CD4-positive, alpha-beta memory T cell (primary cell): Measurements from ENCODE around the gene RSAD1. TPM values are rescaled to one million over a fixed set of nuclear protein-coding genes. Genes with fewer than 3 reads are reported as not detected.
A peak's percentile ranks its signal among the peaks of the same experiment; 100 is the strongest.

ENCODE experiments used
- CTCF ChIA-PET: fragments of 350-600 bp; sonication (Branson Sonifier 250); formaldehyde crosslinking; loops from one replicate; lab custom pipeline; 2021; ENCODE audit warnings: inconsistent platforms; ENCODE audit not compliant: partially characterized antibody; lab: Charles Lee
- POLR2A ChIA-PET: fragments of 350-600 bp; sonication (Branson Sonifier 250); formaldehyde crosslinking; loops from one replicate; lab custom pipeline; 2021; ENCODE audit not compliant: partially characterized antibody; lab: Charles Lee
- DNase-seq, 5 donors: peaks; one replicate each; pipeline versions ENCODE4 v3.0.0 to v3.0.0-alpha.2; 2020 to 2022; ENCODE audit warnings: mixed read lengths in 1 of 5
- H3K27ac ChIP-seq: one replicate; pipeline ENCODE4 v1.7.0; 2013; ENCODE audit warnings: low read depth, low read length
- H3K27me3 ChIP-seq: 2 replicates; pipeline ENCODE4 v1.7.0; 2013; ENCODE audit warnings: mild to moderate bottlenecking, low read length, moderate library complexity; ENCODE audit not compliant: insufficient read depth
- H3K36me3 ChIP-seq: 2 replicates; pipeline ENCODE4 v1.7.0; 2013; ENCODE audit warnings: mild to moderate bottlenecking, low read length, moderate library complexity; ENCODE audit not compliant: insufficient read depth
- H3K4me1 ChIP-seq: 2 replicates; pipeline ENCODE4 v1.7.0; 2013; ENCODE audit warnings: mild to moderate bottlenecking, low read length, moderate library complexity; ENCODE audit not compliant: insufficient read depth
- H3K4me3 ChIP-seq, 2 donors: one replicate each; pipeline ENCODE4 v1.7.0; 2013; ENCODE audit warnings: low read length in 2 of 2, mild to moderate bottlenecking in 1 of 2
- H3K9me3 ChIP-seq, 2 donors: one replicate each; pipeline ENCODE4 v1.7.0; 2013; ENCODE audit warnings: low read length in 2 of 2, control low read depth in 1 of 2; ENCODE audit not compliant: control insufficient read depth in 1 of 2
- H3K27ac Mint-ChIP-seq, 7 donors: one replicate each; pipeline ENCODE4 v1.8.0; 2020 to 2021; ENCODE audit warnings: mixed read lengths in 7 of 7, mild to moderate bottlenecking in 6 of 7, inconsistent platforms in 3 of 7, moderate library complexity in 3 of 7
- H3K27me3 Mint-ChIP-seq, 2 donors: one replicate each; pipeline ENCODE4 v1.8.0; 2020 to 2021; ENCODE audit warnings: mixed read lengths in 2 of 2
- H3K36me3 Mint-ChIP-seq, 2 donors: one replicate each; pipeline ENCODE4 v1.8.0; 2020 to 2021; ENCODE audit warnings: mixed read lengths in 2 of 2, inconsistent platforms in 1 of 2, mild to moderate bottlenecking in 1 of 2
- H3K4me1 Mint-ChIP-seq, 4 donors: one replicate each; pipeline ENCODE4 v1.8.0; 2020 to 2021; ENCODE audit warnings: mixed read lengths in 4 of 4, mild to moderate bottlenecking in 1 of 4
- H3K4me3 Mint-ChIP-seq, 8 donors: one replicate each; pipeline ENCODE4 v1.8.0; 2020 to 2021; ENCODE audit warnings: mixed read lengths in 8 of 8, mild to moderate bottlenecking in 7 of 8, moderate library complexity in 6 of 8, inconsistent platforms in 3 of 8
- H3K9me3 Mint-ChIP-seq, 8 donors: one replicate each; pipeline ENCODE4 v1.8.0; 2020 to 2021; ENCODE audit warnings: mixed read lengths in 8 of 8, mild to moderate bottlenecking in 5 of 8, inconsistent platforms in 3 of 8, moderate library complexity in 1 of 8
- intact Hi-C: fragments of 100-400 bp; cut with micrococcal nuclease; formaldehyde crosslinking; loops from one replicate; pipeline ENCODE4 v1.15.1; 2023
- polyA plus RNA-seq, 2 donors: library from polyadenylated mRNA; unstranded; fragments of 300-500 nt; fragmentation: Illumina TruSeq; gene quantifications; one replicate each; pipeline ENCODE4 v1.2.3, GENCODE V29; 2021
- total RNA-seq, 2 experiments: library from RNA; stranded (reverse); gene quantifications; one replicate each; pipeline ENCODE4 v1.2.3, GENCODE V29; 2021

The RSAD1 gene
- total and polyA plus RNA-seq, 4 experiments from 2014 or later: 58.3 to 86.0 (median 77.0) TPM

DNA sequence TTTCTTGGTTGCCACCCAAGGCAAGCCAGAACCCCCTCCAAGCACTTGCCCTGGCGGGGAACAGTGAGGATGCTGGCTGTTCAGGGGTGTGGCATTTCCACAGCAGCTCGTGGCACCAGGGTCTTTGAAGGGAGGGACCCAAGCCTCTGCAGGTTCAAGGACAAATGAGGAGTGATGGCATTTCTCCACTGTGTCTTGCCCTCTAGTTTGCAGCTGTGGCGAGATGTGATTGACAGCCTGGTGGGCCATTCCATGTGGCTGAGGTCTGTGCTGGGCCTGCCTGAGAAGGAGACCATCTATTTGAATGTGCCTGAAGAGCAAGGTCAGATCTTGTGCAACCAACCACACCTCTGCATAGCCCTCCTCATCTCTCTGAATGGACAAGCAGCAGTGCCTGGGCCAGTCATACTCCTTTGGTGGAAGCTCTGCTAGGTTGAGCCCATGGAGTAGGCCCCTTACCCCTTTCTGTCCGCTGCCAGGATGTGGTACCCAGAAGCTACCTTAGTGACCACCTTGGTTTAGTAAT, 49.4 kb downstream of the RSAD1 start:
- H3K9me3 Mint-ChIP-seq: no peaks in the 10 kb centered on the region
- CTCF ChIA-PET: no interaction called here

DNA sequence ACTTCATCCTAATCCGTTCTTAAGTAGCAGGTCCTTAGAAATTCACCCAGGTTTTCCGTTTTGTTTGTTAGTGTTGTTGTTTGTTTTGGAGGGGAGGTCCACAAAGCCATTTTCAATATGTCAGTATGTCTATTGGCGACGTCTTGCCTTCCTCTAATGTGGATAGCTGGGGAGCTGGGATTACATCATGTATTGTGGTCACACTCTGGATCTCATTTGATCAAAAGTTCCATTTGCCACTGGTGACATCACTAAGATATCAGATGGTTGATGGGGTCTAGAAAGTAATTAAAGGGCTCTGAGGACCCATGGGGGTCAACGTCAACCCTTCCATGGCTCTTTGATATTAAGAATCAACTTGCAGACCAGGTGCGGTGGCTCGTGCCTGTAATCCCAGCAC, 51.2 kb downstream of the RSAD1 start:
- POLR2A ChIA-PET: no interaction called here
- no peak for DNase-seq
- CTCF ChIA-PET: interaction anchor here (0.6 kb wide), 1 partner anchor 84 kb away, joined by 3 read pairs; no protein-coding TSS in a partner anchor

More for the DNA sequence above, 49.4 kb downstream of the RSAD1 start:
- H3K4me3 Mint-ChIP-seq: no peak overlapping the region
- H3K4me1 Mint-ChIP-seq: peaks cover 0 to 4% (median 1%) of the 10 kb centered on the region in 4 donors
- Histone ChIP-seq H3K27me3 (peaks cover 18% of the 10 kb centered on the region), H3K4me1 (peaks cover 8% of the 10 kb centered on the region), H3K4me3 (no peak overlapping the region), H3K36me3 (no peaks in the 10 kb centered on the region), H3K9me3 (no peaks in the 10 kb centered on the region), H3K27ac (no peak overlapping the region)
- intact Hi-C loops: no loop called here
- peaks cover 26 to 33% of the 10 kb centered on the region in 2 donors for H3K27me3 Mint-ChIP-seq
- POLR2A ChIA-PET: no interaction called here
- DNase-seq: no peak
- H3K27ac Mint-ChIP-seq: no peak overlapping the region
- H3K36me3 Mint-ChIP-seq: no peaks in the 10 kb centered on the region

DNA sequence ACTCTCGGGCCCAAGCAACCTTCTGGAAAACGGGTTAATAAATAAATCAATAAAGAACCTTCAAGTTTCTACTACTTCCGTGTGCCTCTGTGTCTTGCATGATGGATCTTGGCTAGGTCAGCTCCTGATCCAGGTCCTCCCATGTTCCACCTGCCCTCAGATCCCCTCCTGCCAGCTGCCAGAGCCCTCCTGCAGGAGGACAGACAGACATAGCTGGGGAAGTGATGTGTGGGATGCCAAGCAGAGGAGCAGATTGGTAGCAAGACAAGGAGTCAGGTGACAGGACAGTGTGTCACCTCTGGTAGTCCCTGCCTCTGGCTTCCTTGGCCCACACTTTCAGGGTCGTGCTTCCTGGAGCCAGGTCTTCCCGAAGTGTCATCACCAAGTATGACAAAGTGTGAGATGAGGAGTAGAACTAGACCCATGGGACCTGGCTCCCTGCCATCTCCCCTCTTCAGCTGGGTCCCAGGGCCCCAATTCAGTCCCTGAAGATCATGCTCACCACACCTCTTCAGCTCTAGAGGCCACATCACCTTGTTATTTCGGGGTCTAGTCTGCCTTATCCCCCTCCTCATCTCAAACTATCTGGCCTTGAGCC, 52.9 kb downstream of the RSAD1 start:
- Mint-ChIP-seq H3K4me1 (peaks cover 3 to 19% (median 8%) of the 10 kb centered on the region in 4 donors), H3K27me3 (peaks cover 34 to 48% of the 10 kb centered on the region in 2 donors), H3K4me3 (no peak overlapping the region), H3K27ac (no peak overlapping the region), H3K36me3 (no peaks in the 10 kb centered on the region), H3K9me3 (no peaks in the 10 kb centered on the region)
- peaks cover 20% of the 10 kb centered on the region for H3K4me1 ChIP-seq
- CTCF ChIA-PET: interaction anchor here (0.7 kb wide), 1 partner anchor 11 kb away, joined by 3 read pairs; no protein-coding TSS in a partner anchor
- DNase-seq: no peak
- H3K27me3 ChIP-seq: peaks cover 19% of the 10 kb centered on the region
- H3K4me3 ChIP-seq: no peak overlapping the region
- no peaks in the 10 kb centered on the region for H3K36me3 ChIP-seq
- intact Hi-C loops: no loop called here
- no peak overlapping the region for H3K27ac ChIP-seq
- no peaks in the 10 kb centered on the region for H3K9me3 ChIP-seq
- POLR2A ChIA-PET: no interaction called here

More for the DNA sequence above, 51.2 kb downstream of the RSAD1 start:
- peaks cover 20% of the 10 kb centered on the region for H3K4me1 ChIP-seq
- H3K4me1 Mint-ChIP-seq: peaks cover 3 to 14% (median 8%) of the 10 kb centered on the region in 4 donors
- intact Hi-C loops: no loop called here
- peaks cover 19% of the 10 kb centered on the region for H3K27me3 ChIP-seq
- no peak overlapping the region for H3K4me3 ChIP-seq
- H3K27me3 Mint-ChIP-seq: peaks cover 33 to 42% of the 10 kb centered on the region in 2 donors
- no peak overlapping the region for H3K27ac Mint-ChIP-seq
- no peak overlapping the region for H3K27ac ChIP-seq
- no peaks in the 10 kb centered on the region for H3K36me3 ChIP-seq
- no peaks in the 10 kb centered on the region for H3K9me3 Mint-ChIP-seq
- no peaks in the 10 kb centered on the region for H3K9me3 ChIP-seq
- no peak overlapping the region for H3K4me3 Mint-ChIP-seq
- H3K36me3 Mint-ChIP-seq: no peaks in the 10 kb centered on the region

DNA sequence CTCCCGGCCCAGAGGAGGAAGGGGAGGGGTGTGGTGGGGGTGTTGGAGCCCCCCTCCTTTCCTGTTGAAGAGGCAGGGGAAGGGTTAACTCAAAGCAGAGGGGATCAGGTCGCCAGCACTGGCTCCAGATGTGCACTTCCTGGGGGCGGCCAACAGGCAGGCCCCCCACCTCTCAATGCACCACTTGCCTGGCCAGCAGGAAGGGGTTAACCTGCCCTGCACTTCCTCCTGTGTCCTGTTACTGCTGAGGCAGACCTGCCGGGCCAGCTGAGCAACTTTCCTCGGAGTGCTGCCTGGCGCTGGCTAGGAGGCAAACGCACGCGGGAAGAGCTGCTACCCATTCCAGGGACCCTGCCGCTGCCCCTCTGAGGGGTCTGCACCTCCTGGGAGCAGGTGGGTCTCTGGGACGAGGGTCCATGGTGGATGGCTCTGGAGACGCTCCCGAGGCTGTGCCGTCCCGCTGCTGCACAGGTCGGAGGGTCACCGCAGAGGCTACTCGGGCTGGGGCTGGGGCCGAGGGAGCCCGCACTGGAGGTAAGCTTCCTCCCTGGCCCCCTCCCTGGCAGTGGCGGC, 53.9 kb downstream of the RSAD1 start, which contains the start of gene EPN3:
Gene EPN3 (plus strand): TSS at position 284 of the 573 bp plus-strand sequence. CDS start 3,822 bp downstream, outside the sequence.
- intact Hi-C loops: no loop called here
- Mint-ChIP-seq H3K27ac (peak within 1 kb of the TSS in 1 of 7 donors; percentile 11), H3K36me3 (no peaks in the 10 kb centered on the region), H3K4me1 (peaks cover 3 to 19% (median 8%) of the 10 kb centered on the region in 4 donors), H3K9me3 (no peaks in the 10 kb centered on the region), H3K27me3 (peaks cover 34 to 48% of the 10 kb centered on the region in 2 donors), H3K4me3 (peak within 1 kb of the TSS in 3 of 8 donors; percentile 17 to 64 (median 48))
- Histone ChIP-seq H3K27ac (no peak within 1 kb of the TSS), H3K9me3 (no peaks in the 10 kb centered on the region), H3K4me3 (no peak within 1 kb of the TSS), H3K36me3 (no peaks in the 10 kb centered on the region), H3K4me1 (peaks cover 20% of the 10 kb centered on the region), H3K27me3 (peaks cover 19% of the 10 kb centered on the region)
- CTCF ChIA-PET: no interaction called here
- DNase-seq: no peak
- POLR2A ChIA-PET: no interaction called here

DNA sequence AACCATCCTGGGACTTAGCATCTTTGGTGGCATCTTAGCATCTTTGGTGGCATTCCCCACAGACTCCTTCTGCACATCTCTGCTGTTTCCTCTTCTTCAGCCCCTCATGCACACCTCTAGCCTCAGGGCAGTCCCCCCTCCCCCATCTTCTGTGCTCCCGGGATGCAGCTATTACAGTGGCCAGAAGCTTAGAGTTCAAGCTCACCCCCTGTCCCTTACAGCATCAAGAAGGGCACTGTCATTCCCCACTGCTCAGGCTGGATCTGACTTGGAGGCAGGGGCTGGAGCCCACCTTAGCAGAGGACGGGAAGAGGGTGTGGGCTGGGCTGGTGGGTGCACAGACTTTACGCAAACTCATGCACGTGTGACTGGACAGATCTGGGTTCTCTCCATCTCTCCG, 54.5 kb downstream of the RSAD1 start:
- Mint-ChIP-seq H3K36me3 (no peaks in the 10 kb centered on the region), H3K4me3 (peak overlapping the region in 2 of 8 donors; percentile 17 to 64), H3K27ac (peak overlapping the region in 1 of 7 donors; percentile 11), H3K27me3 (peaks cover 34 to 48% of the 10 kb centered on the region in 2 donors), H3K4me1 (peaks cover 3 to 19% (median 8%) of the 10 kb centered on the region in 4 donors), H3K9me3 (no peaks in the 10 kb centered on the region)
- intact Hi-C loops: no loop called here
- Histone ChIP-seq H3K4me3 (no peak overlapping the region), H3K27me3 (peaks cover 19% of the 10 kb centered on the region), H3K9me3 (no peaks in the 10 kb centered on the region), H3K27ac (no peak overlapping the region), H3K36me3 (no peaks in the 10 kb centered on the region), H3K4me1 (peaks cover 20% of the 10 kb centered on the region)
- DNase-seq: peak in 1 of 5 donors; percentile 9
- ChIA-PET POLR2A (no interaction called here), CTCF (no interaction called here)

DNA sequence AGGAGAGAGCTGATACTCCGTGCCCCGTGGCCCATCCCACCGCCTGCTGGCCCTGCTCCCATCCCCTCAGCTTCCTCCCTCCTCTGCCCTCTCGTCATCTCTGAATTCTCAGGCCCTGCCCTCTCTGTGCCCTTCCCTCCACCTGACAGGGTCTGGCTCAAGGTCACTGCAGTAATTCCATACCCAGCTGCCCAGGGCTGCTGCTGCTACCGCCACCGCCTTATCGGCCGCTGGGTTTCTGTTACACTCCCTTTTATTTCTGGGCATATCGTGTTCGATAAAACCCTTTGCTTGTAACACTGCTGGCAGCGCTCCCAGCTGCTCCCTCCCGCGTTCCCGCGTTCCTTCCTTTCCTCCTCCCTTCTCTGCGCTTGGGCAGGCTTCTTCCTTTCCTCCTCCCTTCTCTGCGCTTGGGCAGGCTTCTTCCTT, 55.1 kb downstream of the RSAD1 start:
- Histone ChIP-seq H3K9me3 (no peaks in the 10 kb centered on the region), H3K27ac (no peak overlapping the region), H3K27me3 (peaks cover 19% of the 10 kb centered on the region), H3K4me1 (peaks cover 20% of the 10 kb centered on the region), H3K36me3 (no peaks in the 10 kb centered on the region), H3K4me3 (no peak overlapping the region)
- ChIA-PET CTCF (no interaction called here), POLR2A (no interaction called here)
- H3K27ac Mint-ChIP-seq: peak overlapping the region in 1 of 7 donors; percentile 30
- peaks cover 3 to 19% (median 8%) of the 10 kb centered on the region in 4 donors for H3K4me1 Mint-ChIP-seq
- intact Hi-C loops: no loop called here
- no peaks in the 10 kb centered on the region for H3K9me3 Mint-ChIP-seq
- peak overlapping the region in 5 of 8 donors; percentile 15 to 64 (median 54) for H3K4me3 Mint-ChIP-seq
- no peaks in the 10 kb centered on the region for H3K36me3 Mint-ChIP-seq
- peaks cover 34 to 44% of the 10 kb centered on the region in 2 donors for H3K27me3 Mint-ChIP-seq
- no peak for DNase-seq
